Kidney (tissue), 14 donors: ENCODE data around the gene GPSM1. TPM values are rescaled to one million over a fixed set of nuclear protein-coding genes. Genes with fewer than 3 reads are reported as not detected.

ENCODE experiments used
- DNase-seq, 5 donors: peaks; one replicate each; pipeline ENCODE4 v3.0.0-alpha.2; 2013 to 2020
- FAIRE-seq: peaks from 2 replicates; lab custom pipeline; 2012; peaks lifted over from hg19 to GRCh38; lab: Jason Lieb, UNC
- H3K27ac ChIP-seq, 2 donors: one replicate each; pipeline ENCODE4 v1.7.0; 2013; ENCODE audit warnings: low read depth in 2 of 2, low read length in 2 of 2, inconsistent platforms in 1 of 2
- H3K27me3 ChIP-seq: one replicate; pipeline ENCODE4 v1.7.1; 2013; ENCODE audit warnings: low read length, inconsistent platforms; ENCODE audit not compliant: control insufficient read depth, insufficient read depth
- H3K36me3 ChIP-seq, 3 donors: one replicate each; pipeline versions ENCODE4 v1.7.0 to v1.7.1; 2013; ENCODE audit warnings: low read length in 3 of 3, control low read depth in 1 of 3, inconsistent platforms in 1 of 3; ENCODE audit not compliant: insufficient read depth in 3 of 3, control insufficient read depth in 2 of 3
- H3K4me1 ChIP-seq, 3 donors: one replicate each; pipeline versions ENCODE4 v1.7.0 to v1.7.1; 2013; ENCODE audit warnings: low read length in 3 of 3, inconsistent platforms in 1 of 3, low read depth in 1 of 3; ENCODE audit not compliant: control insufficient read depth in 2 of 3, insufficient read depth in 2 of 3
- H3K4me3 ChIP-seq, 3 donors: one replicate each; pipeline versions ENCODE4 v1.7.0 to v1.8.1; 2013; ENCODE audit warnings: low read length in 3 of 3, control low read depth in 1 of 3, inconsistent platforms in 1 of 3
- H3K9ac ChIP-seq, 3 donors: one replicate each; pipeline versions ENCODE4 v1.7.0 to v1.7.1; 2013; ENCODE audit warnings: low read length in 3 of 3, control low read depth in 1 of 3, inconsistent platforms in 1 of 3
- H3K9me3 ChIP-seq, 3 donors: one replicate each; pipeline versions ENCODE4 v1.7.0 to v1.7.1; 2013; ENCODE audit warnings: low read length in 3 of 3, control low read depth in 1 of 3, inconsistent platforms in 1 of 3; ENCODE audit not compliant: control insufficient read depth in 2 of 3, insufficient read depth in 1 of 3
- CTCF ChIP-seq: IDR thresholded peaks from 3 replicates; pipeline ENCODE4 v1.5.1; 2012; ENCODE audit warnings: mild to moderate bottlenecking, moderate library complexity, borderline replicate concordance; ENCODE audit not compliant: insufficient read depth; ENCODE audit errors: extremely low read depth
- intact Hi-C: fragments of 100-400 bp; cut with DNase I; formaldehyde crosslinking; loops from one replicate; pipeline ENCODE4 v1.11.1; 2022
- polyA plus RNA-seq: library from polyadenylated mRNA; stranded (reverse); fragments of 350-450 nt; fragmentation: Illumina TruSeq; extraction: RNeasy Lipid Tissue Mini Kit (QIAGEN cat#74804); gene quantifications from one replicate; pipeline ENCODE4 v1.2.3, GENCODE V29; 2014; ENCODE audit warnings: low read depth, low replicate concordance; ENCODE audit not compliant: insufficient read depth
- total RNA-seq: library from RNA; stranded (reverse); fragmentation: NEBNext Ultra II Directional; extraction: Animal tissue kit (Norgen Biotek cat#: 25700); gene quantifications from one replicate; pipeline ENCODE4 v1.2.1, GENCODE V29; 2021
- donor health status: control.
- donor health status: control.
- donor health status: control.
- donor health status: control.
- donor health status: control.
- donor health status: DM: yes; HTN: yes; CAD: no.
- donor health status: Normal renal cell carcinoma (clear cell type).

The GPSM1 gene
- total and polyA plus RNA-seq, 2 donors from 2014 or later, result 11.6 to 11.9 TPM

- no peak for TF ChIP-seq CTCF
- Histone ChIP-seq H3K4me3 (no peak overlapping the region), H3K4me1 (peaks cover 0 to 10% (median 0%) of the 10 kb centered on the region in 3 donors), H3K9me3 (no peaks in the 10 kb centered on the region), H3K9ac (no peak overlapping the region), H3K27ac (no peak overlapping the region), H3K27me3 (no peaks in the 10 kb centered on the region), H3K36me3 (no peaks in the 10 kb centered on the region)
- FAIRE-seq, result no peak
- no peak for DNase-seq
- intact Hi-C loops, result no loop called here
Observed at GRCh38 chr9:136365775-136366222, 38.5 kb downstream of the GPSM1 start.

GRCh38 chr9:136366826-136367225 is 39.5 kb downstream of the GPSM1 start:
- DNase-seq (no peak), FAIRE-seq (no peak)
- Histone ChIP-seq H3K36me3 (no peaks in the 10 kb centered on the region), H3K4me3 (no peak overlapping the region), H3K27me3 (no peaks in the 10 kb centered on the region), H3K9me3 (no peaks in the 10 kb centered on the region), H3K27ac (no peak overlapping the region), H3K4me1 (peaks cover 0 to 10% (median 0%) of the 10 kb centered on the region in 3 donors), H3K9ac (no peak overlapping the region)
- intact Hi-C loops, result no loop called here
- no peak for TF ChIP-seq CTCF

- intact Hi-C loops, result no loop called here
- TF ChIP-seq CTCF, result no peak
- DNase-seq, result peak in 1 of 5 donors; percentile 63
Observed at GRCh38 chr9:136367296-136368145, 40.2 kb downstream of the GPSM1 start.

More at GRCh38 chr9:136367296-136368145, 40.2 kb downstream of the GPSM1 start:
- Histone ChIP-seq H3K9me3 (no peaks in the 10 kb centered on the region), H3K27me3 (no peaks in the 10 kb centered on the region), H3K4me3 (no peak overlapping the region), H3K27ac (no peak overlapping the region), H3K9ac (no peak overlapping the region), H3K36me3 (no peaks in the 10 kb centered on the region), H3K4me1 (peaks cover 0 to 14% (median 0%) of the 10 kb centered on the region in 3 donors)
- no peak for FAIRE-seq
